ENCODE measurements around the gene LMNTD1. TPM values are rescaled to one million over a fixed set of nuclear protein-coding genes. Genes with fewer than 3 reads are reported as not detected.

LMNTD1 gene
- polyA plus RNA-seq, 3 donors = not detected

DNA sequence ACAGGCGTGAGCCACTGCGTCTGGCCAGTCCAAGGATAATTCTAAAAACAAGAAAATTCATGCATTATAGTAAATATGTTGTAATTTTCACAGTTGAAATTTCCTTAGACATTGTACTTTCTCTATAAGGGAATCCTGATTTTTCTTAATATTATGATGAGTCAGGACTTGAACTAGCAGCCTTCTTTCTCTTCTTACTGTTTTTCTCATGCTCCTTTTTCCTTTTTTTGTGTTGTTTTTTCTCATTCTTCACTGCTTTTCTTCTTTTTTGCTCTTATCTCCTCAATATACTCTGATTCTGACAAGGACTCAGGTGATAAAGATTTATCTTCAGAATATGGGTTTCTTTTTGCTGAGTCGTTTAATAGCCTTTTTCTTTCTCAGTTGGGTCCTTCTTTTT, 117.7 kb downstream of the LMNTD1 start:
- no peaks in the 10 kb centered on the region for H3K36me3 Mint-ChIP-seq
- no peak overlapping the region for H3K4me3 Mint-ChIP-seq
- peaks cover 1 to 4% (median 2%) of the 10 kb centered on the region in 3 donors for H3K27me3 Mint-ChIP-seq (ENCODE audit: low read depth in 3 of 3)
- Histone ChIP-seq H4K20me1 (ENCODE audit: insufficient read depth, low read length) (no peaks in the 10 kb centered on the region), H3K4me2 (replicated peaks; ENCODE audit: extremely low read depth, low read length, poor library complexity, severe bottlenecking) (no peak overlapping the region), H3K79me2 (ENCODE audit: insufficient read depth, low read length) (no peaks in the 10 kb centered on the region), H3K27ac (ENCODE audit: low read depth in 1 of 2, low read length in 2 of 2) (no peak overlapping the region), H3K4me1 (ENCODE audit: control insufficient read depth in 1 of 2, insufficient read depth in 2 of 2, low read length in 2 of 2) (no peaks in the 10 kb centered on the region), H3K36me3 (replicated peaks in 1 of 2; ENCODE audit: control insufficient read depth in 1 of 2, insufficient read depth in 2 of 2, low read length in 2 of 2) (no peaks in the 10 kb centered on the region), H2AFZ (ENCODE audit: insufficient read depth, low read depth, low read length, poor library complexity, severe bottlenecking) (peak overlapping the region; percentile 67), H3K27me3 (ENCODE audit: control insufficient read depth in 2 of 2, insufficient read depth in 2 of 2, low read length in 2 of 2) (no peaks in the 10 kb centered on the region), H3K4me3 (replicated peaks in 1 of 3; ENCODE audit: low read depth in 2 of 3, low read length in 3 of 3) (no peak overlapping the region), H3K9me3 (replicated peaks in 1 of 2; ENCODE audit: control insufficient read depth in 1 of 2, insufficient read depth in 1 of 2, low read length in 2 of 2) (no peaks in the 10 kb centered on the region), H3K9ac (ENCODE audit: insufficient read depth, low read length, poor library complexity, severe bottlenecking) (no peak overlapping the region)
- H3K4me1 Mint-ChIP-seq = peaks cover 2% of the 10 kb centered on the region
- H3K27ac Mint-ChIP-seq = no peak overlapping the region
- DNase-seq = no peak
- H3K9me3 Mint-ChIP-seq = peaks cover 0 to 2% (median 0%) of the 10 kb centered on the region in 7 donors
- TF ChIP-seq, protein P1, sequence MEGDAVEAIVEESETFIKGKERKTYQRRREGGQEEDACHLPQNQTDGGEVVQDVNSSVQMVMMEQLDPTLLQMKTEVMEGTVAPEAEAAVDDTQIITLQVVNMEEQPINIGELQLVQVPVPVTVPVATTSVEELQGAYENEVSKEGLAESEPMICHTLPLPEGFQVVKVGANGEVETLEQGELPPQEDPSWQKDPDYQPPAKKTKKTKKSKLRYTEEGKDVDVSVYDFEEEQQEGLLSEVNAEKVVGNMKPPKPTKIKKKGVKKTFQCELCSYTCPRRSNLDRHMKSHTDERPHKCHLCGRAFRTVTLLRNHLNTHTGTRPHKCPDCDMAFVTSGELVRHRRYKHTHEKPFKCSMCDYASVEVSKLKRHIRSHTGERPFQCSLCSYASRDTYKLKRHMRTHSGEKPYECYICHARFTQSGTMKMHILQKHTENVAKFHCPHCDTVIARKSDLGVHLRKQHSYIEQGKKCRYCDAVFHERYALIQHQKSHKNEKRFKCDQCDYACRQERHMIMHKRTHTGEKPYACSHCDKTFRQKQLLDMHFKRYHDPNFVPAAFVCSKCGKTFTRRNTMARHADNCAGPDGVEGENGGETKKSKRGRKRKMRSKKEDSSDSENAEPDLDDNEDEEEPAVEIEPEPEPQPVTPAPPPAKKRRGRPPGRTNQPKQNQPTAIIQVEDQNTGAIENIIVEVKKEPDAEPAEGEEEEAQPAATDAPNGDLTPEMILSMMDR (IDR thresholded peaks at IDR 0.05) = no peak
- intact Hi-C loops (cut with micrococcal nuclease) = loop anchor here (5.0 to 10.0 kb wide), 3 partner anchors 589 to 1217 kb away; no protein-coding TSS in a partner anchor
- no CpG with 5 or more reads among the region's 3 CpGs for WGBS (ENCODE audit: insufficient coverage)

DNA sequence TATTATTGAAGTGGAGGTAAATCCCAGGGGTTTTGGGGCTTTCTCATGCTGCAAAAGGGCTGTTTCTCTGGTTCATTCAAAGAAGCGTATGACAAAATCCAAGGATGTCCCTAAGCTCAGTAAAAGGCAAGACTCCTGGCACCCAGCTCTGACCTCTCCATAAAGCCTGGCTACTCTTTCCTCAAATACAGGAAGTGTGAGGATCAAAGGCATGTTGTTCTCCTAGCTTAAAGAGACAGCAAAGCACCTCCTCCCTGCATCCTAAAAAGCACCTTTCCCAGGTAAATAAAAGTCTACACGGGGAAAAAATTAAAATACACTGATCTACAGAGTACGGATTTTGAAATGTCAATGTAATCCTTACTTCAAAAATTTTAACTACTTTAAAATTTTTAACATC, 118.6 kb downstream of the LMNTD1 start:
- Histone ChIP-seq H3K4me1 (ENCODE audit: control insufficient read depth in 1 of 2, insufficient read depth in 2 of 2, low read length in 2 of 2) (no peaks in the 10 kb centered on the region), H3K36me3 (replicated peaks in 1 of 2; ENCODE audit: control insufficient read depth in 1 of 2, insufficient read depth in 2 of 2, low read length in 2 of 2) (no peaks in the 10 kb centered on the region), H3K4me2 (replicated peaks; ENCODE audit: extremely low read depth, low read length, poor library complexity, severe bottlenecking) (no peak overlapping the region), H3K9me3 (replicated peaks in 1 of 2; ENCODE audit: control insufficient read depth in 1 of 2, insufficient read depth in 1 of 2, low read length in 2 of 2) (no peaks in the 10 kb centered on the region), H3K27ac (ENCODE audit: low read depth in 1 of 2, low read length in 2 of 2) (no peak overlapping the region), H3K27me3 (ENCODE audit: control insufficient read depth in 2 of 2, insufficient read depth in 2 of 2, low read length in 2 of 2) (no peaks in the 10 kb centered on the region), H3K4me3 (replicated peaks in 1 of 3; ENCODE audit: low read depth in 2 of 3, low read length in 3 of 3) (no peak overlapping the region), H4K20me1 (ENCODE audit: insufficient read depth, low read length) (no peaks in the 10 kb centered on the region), H2AFZ (ENCODE audit: insufficient read depth, low read depth, low read length, poor library complexity, severe bottlenecking) (no peak overlapping the region), H3K79me2 (ENCODE audit: insufficient read depth, low read length) (no peaks in the 10 kb centered on the region), H3K9ac (ENCODE audit: insufficient read depth, low read length, poor library complexity, severe bottlenecking) (no peak overlapping the region)
- no peaks in the 10 kb centered on the region for H3K36me3 Mint-ChIP-seq
- no peak overlapping the region for H3K27ac Mint-ChIP-seq
- peaks cover 1 to 4% (median 2%) of the 10 kb centered on the region in 3 donors for H3K27me3 Mint-ChIP-seq (ENCODE audit: low read depth in 3 of 3)
- intact Hi-C loops (cut with micrococcal nuclease) = loop anchor here in 1 of 2 donors (10.0 kb wide), 1 partner anchor 590 kb away; no protein-coding TSS in a partner anchor
- H3K4me3 Mint-ChIP-seq = no peak overlapping the region
- 100% methylated on average over 1 of the region's 3 CpGs for WGBS (ENCODE audit: insufficient coverage)
- peaks cover 0 to 2% (median 0%) of the 10 kb centered on the region in 7 donors for H3K9me3 Mint-ChIP-seq
- TF ChIP-seq, protein P1 (IDR thresholded peaks at IDR 0.05) = no peak
- H3K4me1 Mint-ChIP-seq = peaks cover 2% of the 10 kb centered on the region
- no peak for DNase-seq

Data from CD14-positive monocyte (primary cell).